ENCODE results near the gene EXOC2. TPM values are rescaled to one million over a fixed set of nuclear protein-coding genes. Genes with fewer than 3 reads are reported as not detected.

The EXOC2 gene
- total RNA-seq, 2 experiments from 2014 or later, result 31.9 to 35.4 TPM

DNA sequence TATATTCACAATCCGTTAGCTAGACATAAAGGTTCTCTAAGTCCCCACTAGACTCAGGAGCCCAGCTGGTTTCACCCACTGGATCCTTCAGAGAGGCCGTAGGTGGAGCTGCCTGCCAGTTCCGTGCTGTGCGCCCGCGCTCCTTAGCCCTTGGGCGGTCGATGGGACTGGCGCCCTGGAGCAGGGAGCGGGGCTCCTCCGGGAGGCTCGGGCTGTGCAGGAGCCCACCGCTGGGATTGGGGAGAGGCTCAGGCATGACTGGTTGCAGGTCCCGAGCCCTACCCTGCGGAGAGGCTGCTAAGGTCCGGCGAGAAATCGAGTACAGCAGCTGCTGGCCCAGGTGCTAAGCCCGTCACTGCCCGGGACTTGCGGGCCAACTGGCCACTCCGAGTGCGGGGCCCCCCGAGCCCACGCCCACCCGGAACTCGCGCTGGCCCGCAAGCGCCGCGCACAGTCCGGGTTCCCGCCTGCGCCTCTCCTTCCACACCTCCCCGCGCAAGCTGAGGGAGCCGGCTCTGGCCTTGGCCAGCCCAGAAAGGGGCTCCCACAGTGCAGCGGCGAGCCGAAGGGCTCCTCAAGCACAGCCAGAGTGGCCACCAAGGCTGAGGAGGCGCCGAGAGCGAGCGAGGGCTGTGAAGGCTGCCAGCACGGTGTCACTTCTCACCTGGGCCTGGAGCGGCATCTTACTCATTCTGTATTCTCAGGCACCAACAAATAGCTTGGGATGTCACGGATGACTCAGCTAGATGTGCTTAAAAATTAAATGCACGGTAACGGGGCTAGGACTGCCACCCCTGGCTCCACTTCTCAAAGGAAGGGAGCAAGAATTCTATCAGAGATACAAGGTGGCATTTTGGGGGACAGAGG, 257.3 kb downstream of the EXOC2 start:
- H3K4me3 Mint-ChIP-seq, result peak overlapping the region; percentile 80
- peaks cover 39% of the 10 kb centered on the region for H3K4me1 Mint-ChIP-seq
- no peaks in the 10 kb centered on the region for H3K9me3 Mint-ChIP-seq
- H3K27ac Mint-ChIP-seq, result peak overlapping the region; percentile 93
- POLR2A ChIA-PET, result interaction anchor here (0.8 to 5.6 kb wide), 10 partner anchors 10 to 98 kb away, joined by 3 to 49 read pairs (median 6); partner anchors contain the start of gene IRF4
- H3K27me3 Mint-ChIP-seq, result no peaks in the 10 kb centered on the region
- DNase-seq (no peak), ATAC-seq (ENCODE audit: low read depth) (no peak)
- H3K36me3 Mint-ChIP-seq, result no peaks in the 10 kb centered on the region

Other genes with a start within 250 kb of the EXOC2 start
- 1 to 10 TPM; 1.6 to 2.0 TPM for gene HUS1B, start 36.0 kb downstream of the EXOC2 start, total RNA-seq